Kidney epithelial cell (primary cell): ENCODE results near the gene DDX28. TPM values are rescaled to one million over a fixed set of nuclear protein-coding genes. Genes with fewer than 3 reads are reported as not detected.

Experiments
- DNase-seq: peaks from one replicate; pipeline ENCODE4 v3.0.0-alpha.2; 2010; ENCODE audit warnings: low read depth
- H3K27me3 ChIP-seq: 2 replicates; pipeline ENCODE4 v1.6.0; 2011; ENCODE audit warnings: low read length; ENCODE audit not compliant: control insufficient read depth, insufficient read depth
- H3K36me3 ChIP-seq: 2 replicates; pipeline ENCODE4 v1.5.1; 2011; ENCODE audit warnings: low read length; ENCODE audit not compliant: control insufficient read depth, insufficient read depth
- H3K4me3 ChIP-seq: 2 replicates; pipeline ENCODE4 v1.5.1; 2011; ENCODE audit warnings: low read depth, mild to moderate bottlenecking, control low read depth, low read length
- total RNA-seq: library from RNA; depleted of rRNA; stranded (reverse); fragments of >200 nt; gene quantifications from 2 replicates; pipeline ENCODE4 v1.2.3, GENCODE V29; 2015
- TF ChIP-seq, protein P1 (sequence below): IDR thresholded peaks from 2 replicates; pipeline ENCODE4 v1.5.1; 2011; ENCODE audit warnings: mild to moderate bottlenecking, moderate library complexity, low read length, control low read depth, inconsistent platforms; ENCODE audit not compliant: insufficient read depth, poor library complexity, severe bottlenecking

The DDX28 gene, protein sequence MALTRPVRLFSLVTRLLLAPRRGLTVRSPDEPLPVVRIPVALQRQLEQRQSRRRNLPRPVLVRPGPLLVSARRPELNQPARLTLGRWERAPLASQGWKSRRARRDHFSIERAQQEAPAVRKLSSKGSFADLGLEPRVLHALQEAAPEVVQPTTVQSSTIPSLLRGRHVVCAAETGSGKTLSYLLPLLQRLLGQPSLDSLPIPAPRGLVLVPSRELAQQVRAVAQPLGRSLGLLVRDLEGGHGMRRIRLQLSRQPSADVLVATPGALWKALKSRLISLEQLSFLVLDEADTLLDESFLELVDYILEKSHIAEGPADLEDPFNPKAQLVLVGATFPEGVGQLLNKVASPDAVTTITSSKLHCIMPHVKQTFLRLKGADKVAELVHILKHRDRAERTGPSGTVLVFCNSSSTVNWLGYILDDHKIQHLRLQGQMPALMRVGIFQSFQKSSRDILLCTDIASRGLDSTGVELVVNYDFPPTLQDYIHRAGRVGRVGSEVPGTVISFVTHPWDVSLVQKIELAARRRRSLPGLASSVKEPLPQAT
- 10.6 and 11.4 TPM in 2 replicates for total RNA-seq

DNA sequence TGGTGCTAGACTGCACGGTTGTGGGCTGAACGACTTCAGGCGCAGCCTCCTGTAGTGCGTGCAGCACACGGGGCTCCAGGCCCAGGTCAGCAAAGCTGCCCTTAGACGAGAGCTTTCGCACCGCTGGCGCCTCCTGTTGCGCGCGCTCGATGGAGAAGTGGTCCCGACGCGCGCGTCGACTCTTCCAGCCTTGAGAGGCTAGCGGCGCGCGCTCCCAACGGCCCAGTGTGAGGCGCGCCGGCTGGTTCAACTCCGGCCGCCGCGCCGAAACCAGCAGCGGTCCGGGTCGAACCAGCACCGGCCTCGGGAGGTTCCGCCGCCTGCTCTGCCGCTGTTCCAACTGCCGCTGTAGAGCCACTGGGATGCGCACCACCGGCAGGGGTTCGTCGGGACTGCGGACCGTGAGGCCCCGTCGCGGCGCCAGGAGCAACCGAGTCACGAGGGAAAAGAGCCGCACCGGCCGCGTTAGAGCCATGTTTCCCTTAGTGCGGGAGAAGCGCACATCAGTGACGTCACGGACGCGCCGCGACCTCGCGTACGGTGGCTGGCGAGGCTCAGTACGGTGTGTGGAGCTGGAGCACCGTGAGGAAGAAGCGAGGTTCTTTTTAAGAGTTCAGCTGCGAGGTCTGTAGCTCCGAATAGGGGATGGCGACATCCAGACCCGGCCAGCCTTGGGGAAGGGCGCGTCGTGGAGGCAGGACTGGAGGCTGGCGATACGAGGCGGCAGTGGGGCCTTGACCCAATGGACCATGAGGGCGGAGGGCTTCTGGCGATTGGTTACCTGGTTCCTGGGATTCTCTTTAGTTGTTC is at the start of gene DDX28, which contains the start of gene DUS2:
Gene DDX28 (minus strand): TSS at position 505 of the 810 bp plus-strand sequence. CDS start 30 bp downstream, at position 475.
Gene DUS2 (plus strand): TSS at position 557 of the 810 bp plus-strand sequence. CDS start 14,740 bp downstream, outside the sequence.
- Histone ChIP-seq H3K36me3 (no peaks in the 10 kb centered on the region), H3K27me3 (no peaks in the 10 kb centered on the region), H3K4me3 (peak within 1 kb of the TSS; percentile 75)
- TF ChIP-seq, protein P1, sequence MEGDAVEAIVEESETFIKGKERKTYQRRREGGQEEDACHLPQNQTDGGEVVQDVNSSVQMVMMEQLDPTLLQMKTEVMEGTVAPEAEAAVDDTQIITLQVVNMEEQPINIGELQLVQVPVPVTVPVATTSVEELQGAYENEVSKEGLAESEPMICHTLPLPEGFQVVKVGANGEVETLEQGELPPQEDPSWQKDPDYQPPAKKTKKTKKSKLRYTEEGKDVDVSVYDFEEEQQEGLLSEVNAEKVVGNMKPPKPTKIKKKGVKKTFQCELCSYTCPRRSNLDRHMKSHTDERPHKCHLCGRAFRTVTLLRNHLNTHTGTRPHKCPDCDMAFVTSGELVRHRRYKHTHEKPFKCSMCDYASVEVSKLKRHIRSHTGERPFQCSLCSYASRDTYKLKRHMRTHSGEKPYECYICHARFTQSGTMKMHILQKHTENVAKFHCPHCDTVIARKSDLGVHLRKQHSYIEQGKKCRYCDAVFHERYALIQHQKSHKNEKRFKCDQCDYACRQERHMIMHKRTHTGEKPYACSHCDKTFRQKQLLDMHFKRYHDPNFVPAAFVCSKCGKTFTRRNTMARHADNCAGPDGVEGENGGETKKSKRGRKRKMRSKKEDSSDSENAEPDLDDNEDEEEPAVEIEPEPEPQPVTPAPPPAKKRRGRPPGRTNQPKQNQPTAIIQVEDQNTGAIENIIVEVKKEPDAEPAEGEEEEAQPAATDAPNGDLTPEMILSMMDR: no peak
- peak; percentile 51 for DNase-seq

DNA sequence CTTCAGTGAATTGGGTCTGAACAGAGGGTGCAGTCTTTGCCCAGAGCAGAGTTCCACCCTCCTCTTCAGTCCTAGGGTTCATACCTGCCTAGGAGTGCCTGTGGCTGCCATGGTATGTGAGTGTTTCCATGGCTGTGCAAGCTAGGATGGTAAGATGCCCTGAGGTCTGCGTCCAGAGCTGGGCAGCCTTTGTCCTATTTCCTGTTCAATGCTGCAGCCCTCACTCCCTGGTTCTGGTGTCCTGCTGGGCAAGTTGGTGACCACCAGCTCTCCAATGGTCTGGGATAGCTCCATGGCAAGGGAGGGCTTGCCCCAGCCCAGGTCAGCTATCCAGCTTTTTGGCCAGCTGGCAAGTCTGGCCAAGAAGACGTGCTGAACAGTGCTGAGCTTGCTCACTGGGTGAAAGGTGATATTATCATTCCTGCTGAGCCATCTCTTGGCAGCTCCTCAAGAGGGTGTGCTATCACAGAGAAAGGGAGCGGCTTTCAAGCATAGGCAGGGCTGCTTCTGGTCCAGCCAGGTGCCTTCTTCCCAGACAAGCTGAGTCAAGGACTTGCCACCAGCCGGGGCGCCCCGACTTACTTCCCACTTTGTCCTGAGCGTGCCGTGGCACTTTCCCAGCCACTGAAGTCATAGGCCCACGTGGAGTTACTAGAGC is 49.1 kb upstream of the DDX28 start:
- DNase-seq: no peak
- H3K4me3 ChIP-seq: no peak overlapping the region
- H3K27me3 ChIP-seq: no peaks in the 10 kb centered on the region
- peaks cover 2% of the 10 kb centered on the region for H3K36me3 ChIP-seq
- TF ChIP-seq, protein P1: no peak

GRCh38 chr16:68071518-68071901 is 48.5 kb upstream of the DDX28 start:
- Histone ChIP-seq H3K27me3 (no peaks in the 10 kb centered on the region), H3K4me3 (no peak overlapping the region), H3K36me3 (peaks cover 2% of the 10 kb centered on the region)
- TF ChIP-seq, protein P1: no peak
- no peak for DNase-seq

DNA sequence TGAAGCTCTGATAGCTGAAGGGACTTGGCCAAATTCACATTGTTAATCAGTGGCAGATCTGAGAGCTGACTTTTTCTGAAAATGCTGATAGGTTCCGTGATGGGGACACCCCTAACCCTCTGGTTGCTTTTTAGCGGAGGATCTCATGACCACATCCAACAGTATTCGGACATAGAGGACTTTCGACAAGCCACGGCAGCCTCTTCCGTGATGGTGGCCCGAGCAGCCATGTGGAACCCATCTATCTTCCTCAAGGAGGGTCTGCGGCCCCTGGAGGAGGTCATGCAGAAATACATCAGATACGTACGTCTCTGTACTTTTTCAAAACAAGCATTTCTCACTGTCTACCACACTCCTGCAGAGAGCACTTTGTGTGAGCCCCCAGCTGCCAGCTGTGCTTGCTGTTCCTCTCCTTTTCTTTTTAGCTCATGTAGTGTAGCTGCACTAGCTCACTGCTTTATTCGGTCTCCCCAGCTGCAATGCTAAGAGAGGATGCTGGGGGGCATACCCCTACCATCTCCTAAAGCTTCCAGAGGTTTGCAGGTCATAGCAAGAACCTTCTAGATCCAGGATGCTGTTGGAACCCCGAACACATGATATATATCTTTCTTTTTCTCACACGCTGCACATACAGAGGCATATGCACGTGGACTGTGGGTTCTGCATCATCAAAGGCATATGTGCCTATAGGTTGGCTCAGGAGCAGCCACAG is 47.9 kb upstream of the DDX28 start:
- TF ChIP-seq, protein P1: no peak
- no peak for DNase-seq
- Histone ChIP-seq H3K4me3 (no peak overlapping the region), H3K27me3 (no peaks in the 10 kb centered on the region), H3K36me3 (peaks cover 2% of the 10 kb centered on the region)

DNA sequence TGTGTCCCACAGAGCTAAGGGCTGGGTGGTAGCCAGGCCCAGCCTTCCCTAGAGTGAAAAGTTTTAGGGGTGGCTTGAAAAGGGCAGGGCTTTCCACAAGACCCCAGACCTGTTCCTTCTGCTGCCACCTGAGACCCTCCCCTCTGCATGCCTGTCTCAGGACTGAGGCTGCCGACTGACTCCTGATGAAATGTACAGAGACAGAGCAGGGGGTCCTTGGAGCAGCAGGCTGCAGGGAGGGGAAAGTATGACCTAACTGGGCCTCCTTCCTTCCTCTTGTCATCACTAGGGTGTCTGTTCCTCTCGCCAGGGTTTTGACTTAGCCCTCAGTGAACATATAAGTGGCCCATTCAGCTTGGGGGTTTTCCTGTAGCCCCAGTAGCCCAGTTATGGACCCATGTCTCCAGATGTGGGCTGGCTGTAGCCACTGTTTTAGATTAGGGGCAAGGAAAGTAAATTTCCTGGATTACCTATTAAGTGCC is 47.3 kb upstream of the DDX28 start:
- TF ChIP-seq, protein P1: no peak
- peaks cover 2% of the 10 kb centered on the region for H3K36me3 ChIP-seq

More for the DNA sequence above, 47.3 kb upstream of the DDX28 start:
- Histone ChIP-seq H3K4me3 (no peak overlapping the region), H3K27me3 (no peaks in the 10 kb centered on the region)
- DNase-seq: no peak
